SKM-1 (cell line): Measurements from ENCODE around the gene C2CD3.

Source experiments
- DNase-seq: peaks from one replicate; lab custom pipeline; 2025; ENCODE audit not compliant: unreplicated experiment; lab: John Stamatoyannopoulos, UW

C2CD3 gene

DNA sequence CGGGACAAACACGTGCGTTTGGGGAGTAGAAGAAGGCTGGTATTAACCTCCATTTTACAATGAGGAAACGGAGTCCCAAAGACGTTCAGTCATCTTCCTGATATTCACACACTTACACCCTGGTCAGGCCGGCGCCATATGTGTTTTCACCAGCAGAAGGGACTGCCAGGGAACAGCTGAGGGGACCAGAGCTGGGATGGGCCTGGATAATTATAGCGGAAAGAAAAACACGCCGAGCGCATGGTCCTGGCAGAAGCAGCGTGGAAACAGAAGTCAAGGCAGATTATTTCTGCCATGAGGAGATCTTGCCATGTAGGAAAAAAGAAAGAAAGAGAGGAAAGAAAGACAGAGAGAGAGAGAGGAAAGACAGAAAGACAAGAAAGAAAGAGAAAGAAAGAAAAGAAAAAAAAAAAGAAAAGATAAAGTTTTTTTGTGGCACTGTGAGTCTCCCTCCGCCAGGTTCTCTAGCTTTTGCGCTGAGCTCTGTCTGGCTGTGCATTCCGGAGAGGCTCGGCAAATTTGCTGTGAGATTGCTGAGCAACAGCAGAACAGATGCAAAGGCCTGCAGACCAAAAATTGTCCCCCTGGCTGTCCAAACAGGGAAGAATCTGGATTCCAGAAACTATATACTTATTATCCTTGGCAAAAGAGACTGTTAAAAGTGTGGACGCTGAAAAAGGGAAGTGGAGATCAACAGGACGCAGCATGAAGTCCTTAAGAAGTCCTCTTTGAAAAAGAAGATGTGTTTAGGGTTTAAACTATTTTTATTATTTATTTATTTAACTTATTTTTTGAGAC lies 186.9 kb downstream of the C2CD3 start:
- peak; percentile 22 for DNase-seq

DNA sequence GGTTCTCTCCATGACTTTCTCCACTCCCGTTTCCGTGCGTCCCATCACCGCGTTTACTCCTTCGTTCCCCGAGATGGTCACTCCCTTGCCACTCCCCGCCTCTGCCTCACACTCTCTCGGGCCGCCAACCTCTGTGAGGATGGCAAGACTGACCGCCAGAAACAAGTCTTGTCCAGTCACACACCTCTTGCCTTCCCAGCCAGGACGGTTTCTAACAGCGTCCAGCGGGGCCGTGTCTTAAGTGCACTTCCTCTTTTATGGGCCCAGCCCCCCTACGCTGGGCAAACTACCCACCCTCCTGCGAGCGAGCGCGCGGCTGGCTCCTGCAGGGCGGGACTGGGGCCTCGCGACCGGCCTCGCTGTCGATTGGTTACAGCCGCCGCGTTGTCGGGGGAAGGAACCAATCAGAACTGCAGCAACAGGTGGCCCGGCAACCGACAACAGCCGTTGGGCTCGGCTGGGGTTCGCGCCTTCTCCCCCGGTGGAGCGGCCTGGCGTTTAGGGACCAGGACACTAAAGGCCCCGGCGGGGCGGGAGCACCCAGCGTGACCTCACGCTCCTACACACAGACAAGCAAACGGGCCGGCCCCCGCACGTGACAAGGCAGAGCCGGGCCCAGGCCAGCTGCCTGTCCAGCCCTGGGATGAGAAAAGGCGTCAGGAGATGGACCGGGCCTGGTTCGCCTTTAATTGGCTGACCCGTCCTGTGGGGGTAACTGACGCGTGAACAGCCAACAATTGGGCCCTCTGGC lies 187.6 kb downstream of the C2CD3 start:
- DNase-seq, result peak; percentile 94

DNA sequence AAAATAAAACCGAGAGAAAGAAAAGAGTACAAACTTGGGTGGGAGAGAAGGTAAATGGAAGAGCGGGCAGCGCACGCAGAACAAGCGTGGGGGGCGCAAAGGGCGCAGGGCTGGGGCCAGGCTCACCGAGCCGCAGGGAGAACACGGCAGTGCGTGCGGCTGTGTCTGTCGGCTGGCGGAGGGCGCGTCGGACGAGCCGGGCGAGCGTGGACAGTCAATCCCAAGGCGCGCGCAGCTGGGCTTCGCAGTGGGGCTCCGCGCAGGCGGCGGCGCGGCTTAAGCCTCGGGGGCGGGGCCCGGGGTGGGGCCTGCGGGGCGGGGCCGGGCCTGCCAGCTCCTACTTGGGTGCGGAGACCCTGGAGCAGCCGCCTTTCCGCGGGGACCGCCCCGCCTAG lies 188.2 kb downstream of the C2CD3 start, which contains the start of gene UCP2:
Gene UCP2 (minus strand): TSS at position 249 of the 395 bp plus-strand sequence. CDS start 4,465 bp downstream, outside the sequence.
- peak; percentile 73 for DNase-seq

DNA sequence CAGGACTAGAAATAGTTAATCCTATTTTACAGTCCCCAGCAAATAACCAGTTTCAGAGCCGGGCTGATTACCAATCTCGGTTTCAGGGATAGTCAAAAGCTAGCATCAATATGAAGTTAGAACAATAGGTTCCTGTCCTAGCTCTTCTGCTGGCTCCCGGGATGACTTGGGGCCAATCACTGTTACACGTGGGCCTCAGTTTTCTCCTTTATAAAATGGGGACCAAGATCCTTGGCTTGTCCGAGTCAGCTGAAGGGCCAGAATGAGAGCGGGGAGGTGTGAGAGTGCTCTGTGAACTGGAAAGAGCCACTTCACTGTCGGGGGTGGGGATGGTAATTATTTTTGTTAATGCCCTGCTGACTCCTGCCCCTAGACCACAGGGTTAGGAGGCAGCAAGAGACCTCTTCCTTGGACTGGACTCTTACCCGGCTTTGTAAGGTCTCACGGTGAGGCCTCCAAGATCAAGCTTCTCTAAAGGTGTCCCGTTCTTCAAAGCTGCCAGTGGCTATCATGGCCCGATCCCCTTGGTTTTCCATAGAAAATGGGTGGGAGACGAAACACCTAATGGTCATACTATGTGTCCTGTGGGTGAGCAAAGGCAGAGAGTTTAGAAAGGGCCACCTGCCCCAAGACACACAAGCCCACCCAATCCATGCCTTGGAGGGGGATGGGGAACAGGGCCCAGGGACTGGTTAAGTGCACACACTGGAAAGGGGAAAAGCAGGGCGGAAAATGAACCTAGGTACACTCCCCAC lies 189.6 kb downstream of the C2CD3 start:
- DNase-seq, result no peak

DNA sequence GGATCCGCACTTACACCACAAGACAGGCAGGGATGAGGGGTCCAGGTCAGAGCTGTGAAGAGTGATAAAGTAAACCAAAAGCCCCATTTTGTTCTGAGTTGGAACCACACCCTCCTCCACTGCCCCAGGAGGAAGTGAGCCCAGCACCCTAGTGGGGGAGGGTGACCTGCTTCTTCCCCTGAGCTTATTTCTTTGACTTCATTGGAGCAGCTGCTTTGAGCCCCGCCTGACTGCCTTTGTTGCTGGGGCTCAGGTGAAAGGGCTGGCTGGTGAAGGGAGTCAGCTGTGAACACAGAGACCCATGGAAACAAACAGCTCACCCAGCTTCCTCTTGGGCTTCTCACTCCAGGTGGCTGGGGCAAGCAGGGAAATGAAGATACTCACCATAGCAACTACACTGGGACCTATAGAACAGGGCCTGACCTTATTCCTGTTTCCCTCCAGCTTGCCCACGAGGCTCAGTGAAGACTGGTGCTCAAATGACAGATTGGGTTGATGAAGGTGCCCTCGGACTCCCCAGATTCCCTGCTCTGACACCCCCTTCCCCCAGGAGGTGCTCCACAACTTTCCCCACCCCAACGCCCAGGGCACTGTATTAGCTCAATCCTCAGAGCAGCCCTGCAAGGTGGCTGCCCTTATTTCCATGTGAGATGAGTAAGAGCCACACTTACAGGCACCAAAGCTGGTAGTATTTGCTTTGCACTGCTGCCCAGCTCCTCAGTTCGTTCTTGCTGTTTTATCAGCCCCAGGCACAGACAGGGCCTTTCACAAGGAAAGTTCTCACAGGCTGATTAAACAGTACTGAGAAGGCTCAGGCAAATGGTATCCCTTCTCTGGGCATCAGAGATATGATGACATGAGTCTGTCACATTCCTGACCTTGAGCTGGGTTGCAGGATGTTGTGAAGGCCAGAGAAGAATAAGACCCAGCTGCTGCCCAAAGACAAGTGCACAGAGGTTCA lies 190.5 kb downstream of the C2CD3 start:
- DNase-seq, result peak; percentile 76

DNA sequence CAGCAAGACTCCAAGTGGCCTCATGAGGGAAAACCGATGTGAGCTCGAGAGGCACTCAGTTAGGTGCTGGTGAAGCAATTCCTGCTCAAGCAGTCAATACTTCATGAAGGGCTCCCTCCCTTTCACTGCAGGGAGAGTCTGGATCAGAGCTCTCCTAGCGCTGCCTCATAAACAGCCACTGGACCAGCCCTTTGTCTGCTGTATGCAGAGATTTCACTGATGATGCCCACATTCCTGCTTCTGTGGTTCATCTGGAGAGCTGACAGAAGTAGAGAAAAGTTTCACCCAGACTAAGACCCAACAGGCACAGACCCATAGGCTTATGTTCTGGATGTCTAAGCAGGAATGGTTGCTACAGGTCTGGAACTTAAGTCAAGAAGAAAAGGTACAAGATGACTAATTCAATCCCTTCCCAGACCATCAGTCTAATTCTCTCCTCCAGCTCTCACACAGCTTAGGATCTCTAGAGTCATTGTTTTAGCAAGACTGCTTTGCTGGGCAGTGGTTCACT lies 192.2 kb downstream of the C2CD3 start:
- DNase-seq, result no peak

DNA sequence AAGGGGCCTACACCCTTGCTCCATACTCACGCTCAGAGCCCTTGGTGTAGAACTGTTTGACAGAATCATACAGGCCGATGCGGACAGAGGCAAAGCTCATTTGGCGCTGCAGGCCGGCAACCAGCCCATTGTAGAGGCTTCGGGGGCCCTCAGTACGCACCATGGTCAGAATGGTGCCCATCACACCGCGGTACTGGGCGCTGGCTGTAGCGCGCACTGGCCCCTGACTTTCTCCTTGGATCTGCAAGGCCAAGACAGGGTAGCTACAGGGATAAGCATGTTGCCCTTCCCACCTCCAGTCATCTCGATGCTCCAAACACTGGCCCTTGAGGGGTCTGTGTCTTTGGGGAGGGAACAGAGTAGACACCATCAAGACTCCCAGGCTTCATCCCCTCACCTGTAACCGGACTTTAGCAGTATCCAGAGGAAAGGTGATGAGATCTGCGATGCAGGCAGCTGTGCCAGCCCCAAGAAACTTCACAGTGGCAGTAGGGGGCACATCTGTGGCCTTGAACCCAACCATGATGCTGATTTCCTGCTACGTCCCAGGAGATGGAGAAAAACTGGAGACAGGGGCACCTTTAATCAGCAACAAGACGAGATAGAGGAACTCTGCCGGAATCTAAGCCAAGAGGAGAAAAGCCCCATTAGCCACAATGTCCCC lies 192.8 kb downstream of the C2CD3 start:
- DNase-seq, result no peak

DNA sequence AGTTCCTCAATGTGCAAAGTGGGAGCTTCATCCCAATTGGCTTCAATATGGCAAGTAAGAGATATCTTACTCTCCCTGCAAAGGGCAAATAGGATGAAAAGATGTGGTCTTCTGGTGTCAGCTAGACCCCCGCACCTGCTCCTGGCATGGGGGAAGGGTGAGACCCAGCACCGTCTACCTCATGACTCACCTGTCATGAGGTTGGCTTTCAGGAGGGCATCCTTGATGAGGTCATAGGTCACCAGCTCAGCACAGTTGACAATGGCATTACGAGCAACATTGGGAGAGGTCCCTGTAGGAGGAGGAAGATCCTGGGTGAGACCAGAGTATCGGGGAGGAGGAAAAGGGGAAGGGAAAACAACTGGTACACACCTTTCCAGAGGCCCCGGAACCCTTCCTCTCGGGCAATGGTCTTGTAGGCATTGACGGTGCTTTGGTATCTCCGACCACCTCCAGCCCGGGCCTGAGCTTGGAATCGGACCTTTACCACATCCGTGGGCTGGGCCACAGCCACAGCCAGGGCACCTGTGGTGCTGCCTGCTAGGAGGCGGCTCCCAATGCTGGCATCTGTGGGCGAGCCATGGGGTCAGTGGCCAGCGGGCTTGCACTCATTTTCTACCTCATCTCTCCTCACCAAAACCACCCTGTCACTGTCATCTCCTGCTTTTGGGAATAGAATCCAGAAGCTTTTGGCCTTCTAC lies 194.2 kb downstream of the C2CD3 start:
- no peak for DNase-seq

DNA sequence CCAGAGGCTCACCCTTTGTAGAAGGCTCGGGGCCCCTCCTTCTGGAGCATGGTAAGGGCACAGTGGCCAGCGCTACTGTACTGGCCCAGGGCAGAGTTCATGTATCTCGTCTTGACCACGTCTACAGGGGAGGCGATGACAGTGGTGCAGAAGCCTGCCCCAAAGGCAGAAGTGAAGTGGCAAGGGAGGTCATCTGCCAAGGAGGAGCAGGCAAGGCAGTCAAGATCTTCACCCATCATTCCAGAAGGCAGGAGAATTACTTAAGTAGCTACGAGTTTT lies 195.4 kb downstream of the C2CD3 start:
- no peak for DNase-seq

DNA sequence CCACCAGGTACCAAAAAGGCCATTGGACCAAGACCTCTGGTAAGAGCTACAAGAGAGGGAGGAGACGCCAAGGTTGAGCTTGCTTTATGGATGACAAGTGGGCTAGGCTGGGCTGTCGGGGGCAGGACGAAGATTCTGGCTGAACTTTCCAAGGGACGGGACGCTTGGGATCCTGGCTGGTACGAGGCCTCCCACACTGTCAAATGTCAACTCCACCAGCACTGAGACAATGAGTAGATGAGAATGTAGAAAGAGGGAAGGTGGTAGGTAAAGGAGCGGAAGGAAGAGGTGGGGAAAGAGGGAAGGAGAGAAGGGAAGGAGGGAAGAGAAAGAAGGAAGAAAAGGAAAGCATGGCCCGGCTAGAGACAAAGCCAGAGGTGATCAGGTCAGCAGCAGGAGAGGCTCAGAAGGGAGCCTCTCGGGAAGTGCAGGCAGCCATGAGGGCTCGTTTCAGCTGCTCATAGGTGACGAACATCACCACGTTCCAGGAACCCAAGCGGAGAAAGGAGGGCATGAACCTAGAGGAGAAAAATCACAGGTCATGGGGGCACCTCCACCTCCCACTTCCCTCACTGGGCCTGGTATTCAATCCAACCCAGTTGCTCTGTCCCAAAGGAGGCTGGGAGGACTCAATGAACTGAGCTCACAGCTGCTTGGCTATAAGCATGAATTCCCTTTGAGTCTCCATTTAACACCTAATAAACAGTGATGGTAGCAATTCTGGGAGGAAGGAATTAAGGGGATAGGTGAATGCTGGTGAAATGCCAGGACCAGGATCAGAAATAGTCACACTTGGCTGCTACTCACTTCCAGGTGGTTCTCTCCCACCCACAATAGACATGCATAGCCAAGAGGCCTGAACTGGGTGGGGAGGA lies 196.0 kb downstream of the C2CD3 start:
- no peak for DNase-seq

DNA sequence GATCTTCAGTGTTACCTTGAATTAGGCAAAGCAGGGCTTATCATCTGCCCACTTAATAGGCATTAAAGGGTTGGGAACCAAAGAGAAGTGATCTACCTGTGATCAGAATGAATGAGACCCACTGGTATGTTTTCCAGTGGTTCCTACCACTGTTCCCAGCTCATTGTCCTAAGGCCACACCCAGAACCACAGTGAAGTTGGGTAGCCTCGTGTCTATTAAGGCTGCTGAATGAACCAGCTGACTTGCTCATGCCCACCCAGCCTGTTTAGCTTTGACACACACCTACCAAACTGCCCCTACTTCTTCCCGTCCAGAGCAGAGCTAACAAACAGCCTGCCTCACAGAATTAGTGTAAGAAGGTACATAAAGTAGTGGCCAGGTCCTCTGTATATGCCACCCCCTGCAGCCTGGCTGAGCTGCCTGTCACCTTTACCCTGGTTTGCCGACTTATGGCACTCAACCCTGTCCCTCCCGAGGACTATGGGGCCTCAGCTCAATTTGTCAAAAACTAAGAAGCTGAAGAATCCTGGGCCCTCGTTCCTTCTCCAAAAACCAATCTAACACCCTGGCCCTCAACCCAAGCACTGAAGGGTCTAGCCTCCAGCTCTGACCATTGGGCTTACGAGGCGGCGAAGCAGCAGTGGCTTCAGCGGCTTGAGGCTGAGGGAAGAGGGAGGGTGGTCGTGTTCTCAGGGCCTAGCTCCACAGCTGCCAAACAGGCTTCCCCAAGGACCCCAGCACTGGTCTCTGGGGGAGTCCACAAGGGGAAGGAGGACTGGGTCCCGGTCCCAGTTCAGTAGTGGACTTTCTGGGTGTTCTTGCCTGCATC lies 198.0 kb downstream of the C2CD3 start:
- no peak for DNase-seq

DNA sequence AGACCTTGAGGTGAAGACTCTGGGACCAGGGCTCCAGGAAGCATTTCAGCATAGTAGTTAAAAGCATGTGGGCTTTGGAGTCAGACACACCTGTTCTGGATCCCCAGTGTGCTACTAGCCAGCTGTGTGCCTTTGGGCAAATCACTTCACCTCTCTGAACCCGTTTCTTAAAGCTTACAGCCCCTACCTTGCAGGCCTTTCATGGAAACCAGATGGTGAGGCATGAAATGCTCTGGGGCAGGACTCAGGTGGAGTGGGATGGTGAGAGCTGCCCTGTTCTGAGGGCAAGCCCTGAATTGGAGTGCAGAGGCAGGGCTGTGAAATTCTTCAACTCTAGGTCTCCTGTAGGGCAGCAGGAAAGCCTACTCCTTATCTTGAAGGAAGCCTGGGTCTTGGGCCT lies 198.6 kb downstream of the C2CD3 start:
- DNase-seq, result no peak

DNA sequence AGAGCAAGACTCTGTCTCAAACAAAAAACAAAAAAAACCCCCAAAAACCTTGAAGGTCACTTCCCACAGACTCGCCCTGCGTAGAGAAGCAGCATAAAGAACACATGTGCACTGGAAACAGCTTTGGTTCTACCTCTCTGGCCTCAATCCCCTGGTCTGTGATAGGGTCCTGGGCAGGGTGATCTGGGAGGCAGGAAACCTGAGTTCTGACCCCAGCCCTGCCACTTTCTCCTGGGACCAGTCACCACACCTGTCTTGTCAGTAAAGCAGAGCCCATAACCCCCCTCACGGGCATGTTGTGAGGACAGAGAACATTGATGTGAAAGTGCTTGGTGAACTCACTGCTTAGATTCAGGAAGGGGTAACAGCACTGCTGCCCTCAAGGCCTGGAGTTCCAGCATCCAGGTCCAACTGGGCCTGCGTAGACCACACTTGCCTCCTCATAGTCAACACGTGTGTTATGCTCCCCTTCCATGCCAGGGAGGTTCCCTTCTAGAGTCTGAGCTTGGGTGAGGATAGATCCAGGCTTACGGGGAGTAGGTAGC lies 199.6 kb downstream of the C2CD3 start:
- no peak for DNase-seq

DNA sequence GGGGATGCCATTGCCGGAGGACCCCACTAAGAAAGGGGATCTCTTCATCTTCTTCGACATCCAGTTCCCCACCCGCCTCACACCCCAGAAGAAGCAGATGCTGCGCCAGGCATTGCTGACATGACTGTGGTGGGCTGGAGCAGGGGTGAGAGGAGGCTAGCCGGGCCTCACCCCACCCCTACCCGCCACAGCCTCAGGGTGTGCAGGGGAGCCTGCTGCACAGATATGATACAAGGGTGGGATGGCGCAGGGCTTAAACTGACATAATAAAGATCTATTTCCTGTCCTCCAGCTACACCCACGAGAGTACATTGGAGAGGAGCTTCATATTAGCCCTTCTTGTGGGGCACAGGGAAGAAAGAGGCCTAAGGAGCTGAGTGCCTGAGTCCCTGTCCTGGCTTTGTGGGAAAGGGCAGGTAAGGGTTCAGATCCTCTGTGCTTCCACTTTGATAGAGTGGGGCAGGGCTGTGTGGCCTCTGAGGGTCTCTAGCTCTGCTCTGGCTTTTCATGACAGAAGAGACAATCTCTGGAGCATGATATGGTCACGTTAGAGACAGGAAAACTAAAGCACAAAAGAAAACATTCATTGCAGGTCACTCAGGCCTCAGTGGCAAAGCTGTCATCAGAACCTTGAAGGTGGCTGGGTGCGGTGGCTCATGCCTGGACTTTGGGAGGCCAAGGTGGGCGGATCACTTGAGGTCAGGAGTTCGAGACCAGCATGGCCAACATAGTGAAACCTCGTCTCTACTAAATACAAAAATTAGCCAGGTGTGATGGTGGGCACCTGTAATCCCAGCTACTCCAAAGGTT lies 200.6 kb downstream of the C2CD3 start:
- no peak for DNase-seq

DNA sequence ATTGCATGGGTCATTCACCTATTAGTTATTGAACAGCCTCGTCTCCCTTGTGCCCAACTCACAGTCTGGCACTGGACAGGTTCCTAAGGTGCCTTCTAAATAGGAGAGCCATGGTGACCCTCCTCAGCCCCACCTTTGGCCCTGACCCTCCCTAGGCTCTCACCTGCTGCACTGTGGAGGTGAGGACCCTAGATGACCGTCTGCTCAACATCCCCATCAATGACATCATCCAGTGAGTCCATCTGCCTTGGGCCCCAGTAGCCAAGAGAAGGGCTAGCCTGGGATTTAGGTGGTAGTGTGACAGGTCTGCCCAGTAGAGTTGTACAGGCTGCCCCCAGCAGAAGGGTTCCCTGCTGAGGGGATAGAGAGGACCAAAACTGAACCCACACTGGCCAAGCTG lies 201.7 kb downstream of the C2CD3 start:
- DNase-seq, result no peak

DNA sequence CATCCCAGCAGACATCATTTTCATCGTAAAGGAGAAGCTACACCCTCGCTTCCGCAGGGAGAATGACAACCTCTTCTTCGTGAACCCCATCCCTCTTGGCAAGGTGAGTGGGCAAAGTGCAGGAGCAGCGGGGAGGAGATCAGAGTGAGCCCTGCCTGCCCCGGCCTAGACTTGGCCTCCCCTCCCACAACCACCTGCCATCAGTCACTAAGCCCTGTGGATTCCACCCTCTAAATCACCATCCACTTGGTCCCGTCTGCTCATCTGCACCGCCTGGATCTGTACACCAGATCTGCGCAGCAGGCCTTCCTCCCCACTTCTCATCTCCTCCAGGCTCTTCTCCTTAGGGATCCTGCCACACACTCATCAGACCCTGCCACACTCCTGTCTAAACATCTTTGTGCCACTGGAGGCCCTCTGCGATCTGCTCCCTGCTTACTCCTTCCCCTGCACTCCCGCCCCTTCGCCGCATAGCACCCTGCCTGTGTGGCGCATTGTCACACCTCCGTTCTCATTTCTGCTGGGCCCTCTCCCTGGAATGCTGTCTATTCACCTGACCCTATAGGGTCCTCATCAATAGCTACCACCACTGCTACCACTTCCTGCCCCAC lies 202.3 kb downstream of the C2CD3 start:
- no peak for DNase-seq
